GM12801 (cell line): Measurements from ENCODE around the gene TEAD3.

ENCODE experiments used
- TF ChIP-seq, protein P1 (sequence below): IDR thresholded peaks from one replicate; pipeline ENCODE4 v1.5.1; 2011; ENCODE audit warnings: control low read depth; ENCODE audit not compliant: insufficient read length; ENCODE audit errors: extremely low read depth

The TEAD3 gene

DNA sequence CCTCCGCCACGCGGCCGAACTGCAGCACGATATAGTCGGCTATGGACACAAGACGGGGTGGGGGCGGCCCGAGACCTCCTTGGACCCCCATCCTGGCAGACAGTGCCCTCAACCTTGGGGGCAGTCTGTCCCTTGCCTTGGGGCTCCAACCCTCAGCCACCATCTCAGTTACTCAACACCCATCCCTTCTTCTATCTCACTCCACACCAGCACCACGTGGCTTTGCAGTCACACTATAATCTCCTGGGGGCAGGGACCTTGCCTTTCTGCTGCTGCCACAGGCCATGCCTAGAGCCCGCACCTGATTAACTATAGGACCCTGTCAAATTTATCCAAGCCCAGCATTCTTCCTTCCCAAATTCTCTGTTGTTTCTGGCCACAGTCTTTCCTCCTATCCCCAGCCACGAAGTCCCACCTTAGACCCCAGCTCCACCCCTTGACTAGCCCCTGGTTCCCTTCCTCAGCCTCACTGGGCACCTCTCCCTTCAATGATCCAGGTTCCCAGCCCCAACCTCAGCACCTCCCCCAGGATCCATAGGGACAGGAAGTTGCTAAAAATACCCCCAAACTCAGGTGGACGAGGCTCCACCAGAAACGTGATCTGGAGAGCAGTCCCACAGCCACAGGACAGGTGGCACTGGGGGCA lies 1.7 kb upstream of the TEAD3 start:
- TF ChIP-seq, protein P1, sequence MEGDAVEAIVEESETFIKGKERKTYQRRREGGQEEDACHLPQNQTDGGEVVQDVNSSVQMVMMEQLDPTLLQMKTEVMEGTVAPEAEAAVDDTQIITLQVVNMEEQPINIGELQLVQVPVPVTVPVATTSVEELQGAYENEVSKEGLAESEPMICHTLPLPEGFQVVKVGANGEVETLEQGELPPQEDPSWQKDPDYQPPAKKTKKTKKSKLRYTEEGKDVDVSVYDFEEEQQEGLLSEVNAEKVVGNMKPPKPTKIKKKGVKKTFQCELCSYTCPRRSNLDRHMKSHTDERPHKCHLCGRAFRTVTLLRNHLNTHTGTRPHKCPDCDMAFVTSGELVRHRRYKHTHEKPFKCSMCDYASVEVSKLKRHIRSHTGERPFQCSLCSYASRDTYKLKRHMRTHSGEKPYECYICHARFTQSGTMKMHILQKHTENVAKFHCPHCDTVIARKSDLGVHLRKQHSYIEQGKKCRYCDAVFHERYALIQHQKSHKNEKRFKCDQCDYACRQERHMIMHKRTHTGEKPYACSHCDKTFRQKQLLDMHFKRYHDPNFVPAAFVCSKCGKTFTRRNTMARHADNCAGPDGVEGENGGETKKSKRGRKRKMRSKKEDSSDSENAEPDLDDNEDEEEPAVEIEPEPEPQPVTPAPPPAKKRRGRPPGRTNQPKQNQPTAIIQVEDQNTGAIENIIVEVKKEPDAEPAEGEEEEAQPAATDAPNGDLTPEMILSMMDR, result no peak

DNA sequence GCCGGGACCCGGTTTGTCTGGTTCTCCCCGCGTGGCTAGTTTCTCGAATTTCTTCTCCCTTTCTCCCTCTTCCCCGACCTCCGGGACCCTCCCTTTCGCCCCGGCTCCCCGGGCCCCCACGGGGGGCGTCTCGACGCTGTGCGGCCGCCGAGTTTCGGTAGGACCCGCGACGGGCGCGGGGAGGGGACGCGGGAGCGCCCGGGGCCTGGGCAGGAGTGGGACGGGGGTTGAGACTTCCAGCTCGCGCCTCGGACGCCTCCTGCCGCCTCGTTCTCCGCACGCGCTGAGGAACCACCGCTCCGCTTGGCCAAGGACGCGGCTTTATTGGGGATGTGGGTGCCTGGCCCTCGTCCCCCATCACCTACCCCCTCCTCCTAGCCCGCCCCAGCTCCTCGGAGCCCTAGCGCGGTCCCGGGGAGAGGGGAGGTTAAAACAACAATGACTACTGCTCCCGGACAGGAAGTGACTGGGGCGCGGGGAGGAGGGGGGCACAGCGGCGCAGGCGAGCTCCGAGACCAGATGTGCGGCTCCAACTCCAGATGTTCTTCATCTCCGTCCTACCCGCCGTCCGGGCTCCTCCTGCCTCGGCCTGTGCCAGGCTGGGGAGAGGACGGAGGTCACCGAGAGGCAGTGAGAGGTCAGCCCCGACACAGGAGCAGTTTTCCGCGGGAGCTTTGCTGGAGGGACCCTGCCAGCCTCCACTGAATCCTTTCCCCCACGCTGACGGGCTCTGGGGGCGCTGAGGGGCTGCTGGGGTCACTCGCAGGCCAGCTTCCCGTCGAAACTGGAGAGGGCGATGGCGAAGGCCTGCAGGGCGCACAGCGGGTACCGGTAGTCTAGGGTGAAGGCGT lies 917 bp upstream of the TEAD3 start:
- TF ChIP-seq, protein P1, result no peak

DNA sequence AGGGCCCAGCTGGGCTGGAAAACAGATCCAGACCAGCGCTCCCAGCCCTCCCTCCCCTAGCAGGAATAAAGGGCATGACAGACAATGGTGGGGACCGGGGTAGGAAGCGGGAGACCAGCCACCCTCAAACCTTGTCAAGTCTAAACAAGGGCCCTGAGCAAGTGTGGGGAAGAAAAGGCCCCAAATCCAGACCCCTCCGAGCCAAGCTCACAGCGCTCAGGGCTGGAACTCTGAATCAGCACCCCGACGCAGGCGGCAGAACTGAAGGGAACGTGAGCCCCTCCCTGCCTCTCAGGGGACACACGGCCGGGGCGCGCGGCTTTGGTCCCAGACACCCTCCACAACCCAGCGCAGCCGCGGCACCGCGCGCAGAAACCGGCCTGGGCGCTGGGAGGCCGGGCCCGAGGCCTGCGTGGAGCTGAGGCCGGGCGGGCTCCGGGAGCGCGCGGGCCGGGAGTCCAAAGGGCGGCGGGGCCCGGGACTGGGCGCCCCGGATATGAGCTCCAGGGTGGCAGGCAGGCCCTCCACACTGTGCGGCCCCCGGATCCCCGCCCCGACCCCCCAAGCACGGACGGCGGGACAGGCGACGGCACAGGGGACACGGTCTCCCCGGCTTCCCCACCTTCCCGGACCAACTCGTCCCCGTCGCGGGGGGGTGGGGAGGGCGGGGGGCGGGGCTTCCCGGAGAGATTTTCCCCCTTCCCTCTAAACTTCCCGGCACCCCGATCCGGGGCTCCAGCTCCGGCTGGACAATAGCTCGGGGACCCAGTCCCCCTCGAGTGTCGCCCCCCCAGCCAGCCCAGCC lies 641 bp downstream of the TEAD3 start:
- TF ChIP-seq, protein P1, result no peak

DNA sequence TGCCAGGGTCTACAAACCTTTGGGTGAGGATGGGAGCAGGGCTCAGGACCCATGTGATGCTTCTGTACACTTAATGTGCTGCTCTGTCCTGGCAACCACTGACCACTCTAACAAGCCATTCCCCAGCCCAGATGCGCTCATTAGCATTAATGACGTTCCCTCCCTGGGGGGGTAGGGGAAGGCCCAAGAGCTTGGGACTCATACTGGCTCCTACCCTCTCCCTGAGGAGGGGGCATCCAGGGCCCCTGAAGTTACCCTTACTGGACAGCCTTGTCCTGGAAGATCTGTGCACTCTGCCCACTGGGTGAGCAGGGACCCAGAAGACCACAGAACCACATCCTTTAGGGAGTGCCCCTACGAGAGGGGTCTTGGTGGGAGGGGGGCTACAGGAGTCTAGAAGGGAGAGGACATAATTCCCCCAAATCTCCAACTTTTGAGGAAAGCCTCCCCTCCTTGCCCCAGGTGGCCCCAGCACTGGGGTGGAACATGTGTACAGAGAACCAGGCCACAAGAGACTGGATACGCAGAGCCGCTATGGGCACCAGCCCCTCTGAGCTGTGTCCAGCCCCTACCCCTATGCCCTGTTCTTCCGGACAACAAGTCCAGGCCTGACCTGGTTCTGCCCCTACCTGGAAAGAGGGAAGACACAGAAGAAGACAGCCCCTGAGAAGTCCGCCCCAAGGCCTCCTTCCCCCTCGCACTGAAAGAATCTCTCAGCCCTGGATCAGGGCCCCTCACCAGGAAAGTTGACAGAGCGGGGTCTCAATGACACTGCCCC lies 1.4 kb downstream of the TEAD3 start:
- TF ChIP-seq, protein P1, result no peak

DNA sequence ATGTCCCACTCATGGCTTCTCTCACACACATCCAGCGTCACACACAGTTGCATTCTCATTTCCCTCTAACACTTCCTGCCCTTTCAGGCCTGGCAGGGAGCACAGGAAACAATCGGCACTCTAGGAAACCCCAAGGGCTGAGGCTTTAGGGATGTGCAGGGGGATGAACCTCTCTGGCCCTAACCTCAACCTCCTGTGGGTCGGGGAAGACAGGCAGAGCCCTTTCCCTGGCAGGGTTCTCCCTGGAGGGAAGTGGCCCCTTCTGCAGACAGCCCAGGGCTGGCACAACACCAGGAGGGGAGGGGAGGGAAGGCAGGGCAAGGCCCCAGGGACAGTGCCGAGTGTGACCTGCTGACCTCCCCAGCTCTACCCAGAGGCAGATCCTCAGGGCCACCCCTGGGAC lies 2.7 kb downstream of the TEAD3 start:
- TF ChIP-seq, protein P1, result no peak

DNA sequence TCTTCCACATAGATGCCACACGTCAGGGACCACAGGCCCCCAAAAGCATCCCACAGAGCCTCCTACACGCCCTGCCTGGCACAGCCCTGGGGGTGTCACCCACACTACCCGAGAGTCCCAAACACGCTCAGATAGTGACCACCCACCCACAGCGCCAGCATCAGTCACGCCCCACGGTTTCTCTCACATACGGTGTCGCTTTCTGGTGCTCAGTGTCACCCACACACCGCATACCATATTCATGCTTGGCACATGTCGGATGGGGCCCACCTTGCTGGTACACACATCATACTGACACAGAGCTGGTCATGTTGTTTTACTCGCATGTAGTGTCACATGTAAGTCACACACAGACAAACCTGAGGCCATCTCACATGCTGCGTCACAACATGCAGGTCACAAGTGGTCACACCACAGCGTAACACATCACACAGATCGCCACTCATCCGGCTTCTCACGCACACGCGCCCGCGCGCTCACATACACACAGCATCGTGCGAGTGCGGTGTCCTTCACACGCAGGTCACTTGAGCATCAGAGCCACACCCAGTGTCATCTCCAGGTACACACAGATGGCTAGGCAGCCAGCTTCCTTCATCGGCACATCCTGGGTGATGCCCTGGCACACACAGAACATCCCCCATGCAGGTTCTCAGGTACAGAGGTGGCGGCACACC lies 3.4 kb downstream of the TEAD3 start:
- TF ChIP-seq, protein P1, result no peak
